H9 (cell line): Measurements from ENCODE around the gene ABCA4. TPM values are rescaled to one million over a fixed set of nuclear protein-coding genes. Genes with fewer than 3 reads are reported as not detected.
"Not testable (repeated sequence)": the region's sequence is repeated elsewhere in the genome, so short reads cannot be mapped to it uniquely, and the experiment has no call there.

Experiments used
- DNase-seq: peaks from one replicate; pipeline ENCODE4 v3.0.0-alpha.2; 2017
- H2AFZ ChIP-seq: one replicate; pipeline ENCODE4 v1.6.1; 2013; ENCODE audit warnings: mild to moderate bottlenecking, low read length, control low read depth, moderate library complexity
- H2AK5ac ChIP-seq: 2 replicates; pipeline ENCODE4 v1.6.1; 2013; ENCODE audit warnings: low read length, control low read depth, mixed read lengths; ENCODE audit not compliant: insufficient read length
- H2BK120ac ChIP-seq: one replicate; pipeline ENCODE4 v1.6.1; 2013; ENCODE audit warnings: low read depth, mild to moderate bottlenecking, low read length, control low read depth, inconsistent platforms; ENCODE audit not compliant: poor library complexity, severe bottlenecking
- H2BK12ac ChIP-seq: 2 replicates; pipeline ENCODE4 v1.6.1; 2013; ENCODE audit warnings: low read length, control low read depth, mixed read lengths, low read depth; ENCODE audit not compliant: insufficient read length
- H2BK15ac ChIP-seq: 2 replicates; pipeline ENCODE4 v1.6.1; 2013; ENCODE audit warnings: low read depth, low read length, control low read depth
- H2BK20ac ChIP-seq: one replicate; pipeline ENCODE4 v1.6.1; 2013; ENCODE audit warnings: low read depth, mild to moderate bottlenecking, low read length, control low read depth, inconsistent platforms; ENCODE audit not compliant: poor library complexity, severe bottlenecking
- H2BK5ac ChIP-seq: 2 replicates; pipeline ENCODE4 v1.6.1; 2013; ENCODE audit warnings: low read length, control low read depth, mixed read lengths; ENCODE audit not compliant: insufficient read length
- H3K14ac ChIP-seq: 2 replicates; pipeline ENCODE4 v1.6.1; 2013; ENCODE audit warnings: low read length, control low read depth; ENCODE audit not compliant: insufficient read depth
- H3K18ac ChIP-seq: 2 replicates; pipeline ENCODE4 v1.6.1; 2013; ENCODE audit warnings: low read depth, mild to moderate bottlenecking, mixed read lengths, low read length, control low read depth; ENCODE audit not compliant: insufficient read length
- H3K23ac ChIP-seq: 2 replicates; pipeline ENCODE4 v1.6.1; 2013; ENCODE audit warnings: low read length, control low read depth, mixed read lengths, low read depth; ENCODE audit not compliant: insufficient read length
- H3K23me2 ChIP-seq: 2 replicates; pipeline ENCODE4 v1.6.1; 2013; ENCODE audit warnings: low read depth, mild to moderate bottlenecking, mixed read lengths, low read length, control low read depth; ENCODE audit not compliant: insufficient read length, poor library complexity, severe bottlenecking
- H3K27ac ChIP-seq: 2 replicates; pipeline ENCODE4 v1.5.1; 2013; ENCODE audit warnings: low read length, control low read depth, mixed read lengths, low read depth; ENCODE audit not compliant: insufficient read length
- H3K27me3 ChIP-seq: 2 replicates; pipeline ENCODE4 v1.6.1; 2013; ENCODE audit warnings: low read length, control low read depth, inconsistent platforms; ENCODE audit not compliant: insufficient read depth
- H3K4ac ChIP-seq: 2 replicates; pipeline ENCODE4 v1.6.1; 2013; ENCODE audit warnings: low read depth, mild to moderate bottlenecking, control low read depth, inconsistent platforms, low read length, moderate library complexity
- H3K4me1 ChIP-seq: 2 replicates; pipeline ENCODE4 v1.6.1; 2013; ENCODE audit warnings: low read length, control low read depth, inconsistent platforms; ENCODE audit not compliant: insufficient read depth
- H3K4me2 ChIP-seq: 2 replicates; pipeline ENCODE4 v1.6.1; 2013; ENCODE audit warnings: low read length, control low read depth, mixed read lengths; ENCODE audit not compliant: insufficient read length, insufficient read depth
- H3K56ac ChIP-seq: 2 replicates; pipeline ENCODE4 v1.6.1; 2013; ENCODE audit warnings: low read depth, mild to moderate bottlenecking, mixed read lengths, low read length, control low read depth; ENCODE audit not compliant: insufficient read length
- H3K79me1 ChIP-seq: 2 replicates; pipeline ENCODE4 v1.6.1; 2013; ENCODE audit warnings: low read depth, mild to moderate bottlenecking, moderate library complexity, low read length, control low read depth, inconsistent platforms; ENCODE audit not compliant: insufficient read depth, poor library complexity, severe bottlenecking
- H3K79me2 ChIP-seq: 2 replicates; pipeline ENCODE4 v1.6.1; 2013; ENCODE audit warnings: low read length, control low read depth, inconsistent platforms; ENCODE audit not compliant: insufficient read depth
- H3K9ac ChIP-seq: 2 replicates; pipeline ENCODE4 v1.6.1; 2013; ENCODE audit warnings: low read length, control low read depth, mixed read lengths; ENCODE audit not compliant: insufficient read length; ENCODE audit errors: extremely low read depth
- H3K9me3 ChIP-seq: one replicate; pipeline ENCODE4 v1.6.1; 2013; ENCODE audit warnings: low read depth, low read length, inconsistent platforms; ENCODE audit not compliant: control insufficient read depth
- H3T11ph ChIP-seq: one replicate; pipeline ENCODE4 v1.6.1; 2013; ENCODE audit warnings: mild to moderate bottlenecking, low read length, control low read depth, inconsistent platforms
- H4K20me1 ChIP-seq: one replicate; pipeline ENCODE4 v1.6.1; 2013; ENCODE audit not compliant: control insufficient read depth, insufficient read length, insufficient read depth
- H4K5ac ChIP-seq: 2 replicates; pipeline ENCODE4 v1.6.1; 2013; ENCODE audit warnings: low read depth, mild to moderate bottlenecking, mixed read lengths, low read length, control low read depth; ENCODE audit not compliant: insufficient read length
- H4K8ac ChIP-seq: replicated peaks from 2 replicates; pipeline ENCODE4 v1.6.1; 2013; ENCODE audit warnings: low read length, control low read depth, mixed read lengths, low read depth; ENCODE audit not compliant: insufficient read length
- H4K91ac ChIP-seq: 2 replicates; pipeline ENCODE4 v1.6.1; 2013; ENCODE audit warnings: low read depth, mild to moderate bottlenecking, moderate library complexity, mixed read lengths, low read length, control low read depth; ENCODE audit not compliant: insufficient read length
- H3K27ac Mint-ChIP-seq, 3 experiments: 2 replicates in 2 of 3; 3 replicates in 1 of 3; pipeline ENCODE4 v1.8.0; 2020 to 2021; ENCODE audit warnings: mixed read lengths in 3 of 3, mild to moderate bottlenecking in 1 of 3, moderate library complexity in 1 of 3
- H3K27me3 Mint-ChIP-seq: 2 replicates; pipeline ENCODE4 v1.8.0; 2021; ENCODE audit warnings: low read depth, mild to moderate bottlenecking, moderate library complexity, mixed read lengths
- H3K36me3 Mint-ChIP-seq, 3 experiments: 2 replicates in 2 of 3; 3 replicates in 1 of 3; pipeline ENCODE4 v1.8.0; 2020 to 2021; ENCODE audit warnings: low read depth in 3 of 3, mixed read lengths in 3 of 3; ENCODE audit not compliant: insufficient read depth in 1 of 3
- H3K4me1 Mint-ChIP-seq, 2 experiments: 2 replicates each; pipeline ENCODE4 v1.8.0; 2020; ENCODE audit warnings: mixed read lengths in 2 of 2
- H3K4me3 Mint-ChIP-seq, 2 experiments: 2 replicates in 1 of 2; 3 replicates in 1 of 2; pipeline ENCODE4 v1.8.0; 2020 to 2021; ENCODE audit warnings: mild to moderate bottlenecking in 2 of 2, mixed read lengths in 2 of 2, moderate library complexity in 1 of 2
- H3K9me3 Mint-ChIP-seq, 2 experiments: 2 replicates in 1 of 2; 3 replicates in 1 of 2; pipeline ENCODE4 v1.8.0; 2020; ENCODE audit warnings: mild to moderate bottlenecking in 2 of 2, mixed read lengths in 2 of 2, moderate library complexity in 1 of 2
- WGBS: extraction: QIAGEN DNeasy Blood & Tissue Kit; methylation state at CpG from one replicate; pipeline ENCODE4 v1.1.7; 2013; ENCODE audit warnings: missing lambda C conversion rate, low lambda C conversion rate, mixed read lengths; ENCODE audit not compliant: insufficient read length; ENCODE audit errors: extremely low coverage; 5-methylcytosine and 5-hydroxymethylcytosine counted together
- total RNA-seq: library from RNA; stranded (reverse); gene quantifications from 2 replicates; pipeline ENCODE4 v1.2.1, GENCODE V29; 2021
- TF ChIP-seq, protein P1 (sequence below): fragments of 200-600 bp; sonication (generic); conservative IDR thresholded peaks from 3 replicates; pipeline ENCODE4 v1.8.0; 2021; ENCODE audit warnings: antibody characterized with exemption, mild to moderate bottlenecking

Gene ABCA4
- total RNA-seq, 1 experiment from 2014 or later, result not detected

DNA sequence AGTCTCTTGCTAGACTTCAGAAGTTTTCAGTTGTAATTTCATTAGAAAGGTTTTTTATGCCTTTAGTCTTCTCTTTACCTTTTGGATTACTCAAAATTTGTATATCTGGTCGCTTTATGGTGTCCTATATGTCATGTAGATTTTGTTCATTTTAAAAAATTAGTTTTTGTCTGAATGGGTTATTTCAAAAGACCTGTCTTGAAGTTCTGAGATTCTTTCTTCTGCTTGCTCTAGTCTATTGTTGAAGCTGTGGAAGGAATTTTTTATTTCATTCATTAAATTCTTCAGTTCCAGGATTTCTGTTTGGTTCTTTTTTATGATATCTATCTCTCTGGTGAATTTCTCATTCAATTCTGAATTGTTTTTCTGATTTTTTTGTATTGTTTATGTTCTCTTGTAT is 165.2 kb downstream of the ABCA4 start:
- H3K79me1 ChIP-seq, result no peaks in the 10 kb centered on the region
- H4K5ac ChIP-seq, result no peak overlapping the region
- H3K4me1 Mint-ChIP-seq, result no peaks in the 10 kb centered on the region
- H3K27ac Mint-ChIP-seq, result no peak overlapping the region
- DNase-seq, result no peak
- H3K23ac ChIP-seq, result no peak overlapping the region
- no CpG with 5 or more reads among the region's 1 CpG for WGBS
- H3K9me3 ChIP-seq, result no peaks in the 10 kb centered on the region
- no peak overlapping the region for H4K91ac ChIP-seq
- H2BK20ac ChIP-seq, result no peak overlapping the region
- no peak overlapping the region for H3K4ac ChIP-seq
- H4K20me1 ChIP-seq, result no peaks in the 10 kb centered on the region
- no peak overlapping the region for H3K14ac ChIP-seq
- H3K18ac ChIP-seq, result no peak overlapping the region
- no peak overlapping the region for H3K4me2 ChIP-seq
- no peak overlapping the region for H3T11ph ChIP-seq
- no peak overlapping the region for H4K8ac ChIP-seq
- H3K79me2 ChIP-seq, result no peaks in the 10 kb centered on the region
- no peak overlapping the region for H3K27ac ChIP-seq
- no peak overlapping the region for H2BK5ac ChIP-seq
- no peaks in the 10 kb centered on the region for H3K27me3 ChIP-seq
- peaks cover 7% of the 10 kb centered on the region for H3K27me3 Mint-ChIP-seq
- no peak overlapping the region for H2BK15ac ChIP-seq
- peaks cover 33 to 39% of the 10 kb centered on the region in 2 experiments for H3K9me3 Mint-ChIP-seq
- no peak overlapping the region for H3K56ac ChIP-seq
- H2BK12ac ChIP-seq, result no peak overlapping the region
- no peak overlapping the region for H2AK5ac ChIP-seq
- no peak overlapping the region for H3K4me3 Mint-ChIP-seq
- no peak overlapping the region for H2BK120ac ChIP-seq
- H2AFZ ChIP-seq, result no peak overlapping the region
- H3K23me2 ChIP-seq, result no peaks in the 10 kb centered on the region
- H3K36me3 Mint-ChIP-seq, result peaks cover 3 to 34% (median 18%) of the 10 kb centered on the region in 3 experiments; a peak in 6 of 7 replicates
- no peak overlapping the region for H3K9ac ChIP-seq
- TF ChIP-seq, protein P1, sequence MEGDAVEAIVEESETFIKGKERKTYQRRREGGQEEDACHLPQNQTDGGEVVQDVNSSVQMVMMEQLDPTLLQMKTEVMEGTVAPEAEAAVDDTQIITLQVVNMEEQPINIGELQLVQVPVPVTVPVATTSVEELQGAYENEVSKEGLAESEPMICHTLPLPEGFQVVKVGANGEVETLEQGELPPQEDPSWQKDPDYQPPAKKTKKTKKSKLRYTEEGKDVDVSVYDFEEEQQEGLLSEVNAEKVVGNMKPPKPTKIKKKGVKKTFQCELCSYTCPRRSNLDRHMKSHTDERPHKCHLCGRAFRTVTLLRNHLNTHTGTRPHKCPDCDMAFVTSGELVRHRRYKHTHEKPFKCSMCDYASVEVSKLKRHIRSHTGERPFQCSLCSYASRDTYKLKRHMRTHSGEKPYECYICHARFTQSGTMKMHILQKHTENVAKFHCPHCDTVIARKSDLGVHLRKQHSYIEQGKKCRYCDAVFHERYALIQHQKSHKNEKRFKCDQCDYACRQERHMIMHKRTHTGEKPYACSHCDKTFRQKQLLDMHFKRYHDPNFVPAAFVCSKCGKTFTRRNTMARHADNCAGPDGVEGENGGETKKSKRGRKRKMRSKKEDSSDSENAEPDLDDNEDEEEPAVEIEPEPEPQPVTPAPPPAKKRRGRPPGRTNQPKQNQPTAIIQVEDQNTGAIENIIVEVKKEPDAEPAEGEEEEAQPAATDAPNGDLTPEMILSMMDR, result no peak
- H3K4me1 ChIP-seq, result no peaks in the 10 kb centered on the region

DNA sequence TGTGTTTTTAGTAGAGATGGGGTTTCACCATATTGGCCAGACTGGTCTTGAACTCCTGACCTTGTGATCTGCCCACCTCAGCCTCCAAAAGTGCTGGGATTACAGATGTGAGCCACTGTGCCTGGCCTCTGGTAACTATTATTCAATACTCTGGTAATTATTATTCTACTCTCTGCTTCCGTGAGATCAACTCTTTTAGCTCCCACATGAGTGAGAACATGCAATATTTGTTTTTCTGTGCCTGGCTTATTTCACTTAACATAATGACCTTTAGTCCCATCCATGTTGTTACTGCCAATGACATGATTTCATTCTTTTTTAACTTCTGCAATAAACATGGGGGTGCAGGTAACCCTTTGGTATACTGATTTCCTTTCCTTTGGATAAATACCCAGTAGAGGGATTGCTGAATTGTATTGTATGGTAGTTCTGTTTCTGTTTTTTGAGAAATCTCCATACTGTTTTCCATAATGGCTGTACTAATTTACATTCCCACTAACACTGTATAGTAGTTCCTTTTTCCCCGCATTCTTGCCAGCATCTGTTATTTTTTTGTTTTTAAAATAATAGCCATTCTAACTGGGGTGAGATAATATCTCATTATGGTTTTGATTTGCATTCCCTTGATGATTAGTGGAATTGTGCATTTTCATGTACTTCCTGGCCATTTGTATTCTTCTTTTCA is 173.8 kb downstream of the ABCA4 start:
- H3K23me2 ChIP-seq, H3K27me3 Mint-ChIP-seq, H3K56ac ChIP-seq, H3K18ac ChIP-seq, H2BK20ac ChIP-seq, H3T11ph ChIP-seq, H4K8ac ChIP-seq, H2BK15ac ChIP-seq, H4K5ac ChIP-seq, H2BK12ac ChIP-seq, H3K4ac ChIP-seq, H3K27me3 ChIP-seq, H3K9ac ChIP-seq, H3K27ac ChIP-seq, H3K14ac ChIP-seq, H3K4me2 ChIP-seq, H3K4me1 Mint-ChIP-seq, H3K79me1 ChIP-seq, H3K4me1 ChIP-seq, H4K91ac ChIP-seq, H2BK120ac ChIP-seq, H3K23ac ChIP-seq, DNase-seq, H2AFZ ChIP-seq, H3K4me3 Mint-ChIP-seq, H2BK5ac ChIP-seq, H3K79me2 ChIP-seq, H3K9me3 ChIP-seq, H4K20me1 ChIP-seq, H3K27ac Mint-ChIP-seq, H2AK5ac ChIP-seq: not testable (repeated sequence)
- peaks cover 32 to 36% of the 10 kb centered on the region in 2 experiments for H3K9me3 Mint-ChIP-seq
- peaks cover 5 to 20% (median 13%) of the 10 kb centered on the region in 3 experiments for H3K36me3 Mint-ChIP-seq
- no CpG with 5 or more reads among the region's 2 CpGs for WGBS
